Testis (tissue), 3 donors: ENCODE measurements around the gene THSD4. TPM values are rescaled to one million over a fixed set of nuclear protein-coding genes. Genes with fewer than 3 reads are reported as not detected.

ENCODE experiments used
- DNase-seq: peaks from one replicate; pipeline ENCODE4 v3.0.0-alpha.2; 2019
- H3K27ac ChIP-seq, 2 donors: fragments of 200-600 bp; sonication (generic); one replicate each; pipeline ENCODE4 v1.5.1; 2019
- H3K27me3 ChIP-seq: fragments of 200-600 bp; sonication (generic); one replicate; pipeline ENCODE4 v1.5.1; 2019
- H3K36me3 ChIP-seq: fragments of 200-600 bp; sonication (generic); one replicate; pipeline ENCODE4 v1.5.1; 2017; ENCODE audit warnings: low read depth; ENCODE audit errors: missing control alignments
- H3K4me1 ChIP-seq: fragments of 200-600 bp; sonication (generic); one replicate; pipeline ENCODE4 v1.5.1; 2019
- H3K4me3 ChIP-seq, 2 donors: fragments of 200-600 bp; sonication (generic); one replicate each; pipeline ENCODE4 v1.5.1; 2017 to 2019
- H3K9me3 ChIP-seq: fragments of 200-600 bp; sonication (generic); one replicate; pipeline ENCODE4 v1.5.1; 2017
- CTCF ChIP-seq, 3 experiments: fragments of 450-650 bp in 2 of 3; fragments of 200-600 bp in 1 of 3; sonication (generic) in 1 of 3; IDR thresholded peaks; one replicate each; pipeline ENCODE4 v1.5.1; 2016 to 2019; ENCODE audit warnings: antibody characterized with exemption in 3 of 3, mild to moderate bottlenecking in 2 of 3, moderate library complexity in 1 of 3
- POLR2A ChIP-seq: fragments of 450-650 bp; IDR thresholded peaks from one replicate; pipeline ENCODE4 v1.6.1; 2017; ENCODE audit warnings: antibody characterized with exemption, mild to moderate bottlenecking, moderate library complexity
- WGBS, 2 donors: methylation state at CpG; one replicate each; pipeline ENCODE4 v1.1.5; 2018; 5-methylcytosine and 5-hydroxymethylcytosine counted together
- intact Hi-C: fragments of 100-400 bp; cut with DNase I; formaldehyde crosslinking; loops from one replicate; pipeline ENCODE4 v1.15.1; 2023; ENCODE audit warnings: low total_unique reads
- polyA plus RNA-seq: library from polyadenylated mRNA; stranded (reverse); fragments of 350-450 nt; fragmentation: Illumina TruSeq; extraction: RNeasy Lipid Tissue Mini Kit (QIAGEN cat#74804); gene quantifications from one replicate; pipeline ENCODE4 v1.2.3, GENCODE V29; 2014; ENCODE audit warnings: low read depth, low replicate concordance; ENCODE audit not compliant: insufficient read depth
- total RNA-seq, 2 donors: library from RNA; depleted of rRNA; stranded (reverse); fragments of >200 nt; gene quantifications; one replicate each; pipeline ENCODE4 v1.2.3, GENCODE V29; 2016

The THSD4 gene
- total and polyA plus RNA-seq, 3 donors from 2014 or later: 14.3 to 21.5 (median 18.2) TPM

- no peak overlapping the region for H3K27ac ChIP-seq
- 75 to 79% methylated on average over 7 of the region's 7 CpGs for WGBS, 2 donors
- H3K4me1 ChIP-seq: peaks cover 3% of the 10 kb centered on the region
- H3K4me3 ChIP-seq: no peak overlapping the region
- no peaks in the 10 kb centered on the region for H3K9me3 ChIP-seq
- H3K36me3 ChIP-seq: no peaks in the 10 kb centered on the region
- no peak for DNase-seq
- H3K27me3 ChIP-seq: no peaks in the 10 kb centered on the region
- TF ChIP-seq POLR2A: no peak
- no peak for TF ChIP-seq CTCF (IDR thresholded peaks at IDR 0.05)
- intact Hi-C loops: no loop called here
These were observed 234.7 kb downstream of the THSD4 start for GRCh38 chr15:71349736-71350526.

GRCh38 chr15:71350622-71351378 lies 235.5 kb downstream of the THSD4 start:
- DNase-seq: no peak
- H3K27me3 ChIP-seq: no peaks in the 10 kb centered on the region
- H3K4me3 ChIP-seq: no peak overlapping the region
- H3K9me3 ChIP-seq: no peaks in the 10 kb centered on the region
- WGBS, 2 donors: 87% methylated on average over 7 of the region's 7 CpGs
- intact Hi-C loops: no loop called here
- H3K4me1 ChIP-seq: peaks cover 3% of the 10 kb centered on the region
- H3K27ac ChIP-seq: no peak overlapping the region
- H3K36me3 ChIP-seq: no peaks in the 10 kb centered on the region
- TF ChIP-seq POLR2A (no peak), CTCF (IDR thresholded peaks at IDR 0.05) (no peak)

- TF ChIP-seq CTCF (IDR thresholded peaks at IDR 0.05) (no peak), POLR2A (no peak)
- no peak for DNase-seq
- Histone ChIP-seq H3K9me3 (no peaks in the 10 kb centered on the region), H3K4me1 (peaks cover 6% of the 10 kb centered on the region), H3K27me3 (no peaks in the 10 kb centered on the region), H3K36me3 (no peaks in the 10 kb centered on the region), H3K4me3 (no peak overlapping the region), H3K27ac (no peak overlapping the region)
- intact Hi-C loops: no loop called here
- WGBS, 2 donors: 85 to 94% methylated on average over 5 of the region's 5 CpGs
These were observed 236.9 kb downstream of the THSD4 start for GRCh38 chr15:71352125-71352524.

GRCh38 chr15:71352765-71353164 lies 237.5 kb downstream of the THSD4 start:
- H3K27ac ChIP-seq: no peak overlapping the region
- DNase-seq: no peak
- no peak overlapping the region for H3K4me3 ChIP-seq
- H3K4me1 ChIP-seq: peaks cover 9% of the 10 kb centered on the region
- intact Hi-C loops: no loop called here
- no peaks in the 10 kb centered on the region for H3K9me3 ChIP-seq
- TF ChIP-seq CTCF (IDR thresholded peaks at IDR 0.05) (no peak), POLR2A (no peak)
- no peaks in the 10 kb centered on the region for H3K27me3 ChIP-seq
- WGBS, 2 donors: 72 to 79% methylated on average over 6 of the region's 6 CpGs
- H3K36me3 ChIP-seq: no peaks in the 10 kb centered on the region
